Body of pancreas (tissue), 4 donors: ENCODE data around the gene SEC24D.

Experiments
- POLR2A ChIP-seq, 3 donors: fragments of 450-650 bp; IDR thresholded peaks; one replicate each; pipeline ENCODE4 v1.6.1; 2016; ENCODE audit warnings: antibody characterized with exemption in 3 of 3, mild to moderate bottlenecking in 2 of 3
- TF ChIP-seq, protein P1 (sequence below), 7 experiments: fragments of 450-650 bp in 4 of 7; fragments of 200-600 bp in 3 of 7; sonication (generic) in 3 of 7; IDR thresholded peaks; one replicate each; pipeline ENCODE4 v1.5.1; 2016 to 2019; ENCODE audit warnings: antibody characterized with exemption in 7 of 7

DNA sequence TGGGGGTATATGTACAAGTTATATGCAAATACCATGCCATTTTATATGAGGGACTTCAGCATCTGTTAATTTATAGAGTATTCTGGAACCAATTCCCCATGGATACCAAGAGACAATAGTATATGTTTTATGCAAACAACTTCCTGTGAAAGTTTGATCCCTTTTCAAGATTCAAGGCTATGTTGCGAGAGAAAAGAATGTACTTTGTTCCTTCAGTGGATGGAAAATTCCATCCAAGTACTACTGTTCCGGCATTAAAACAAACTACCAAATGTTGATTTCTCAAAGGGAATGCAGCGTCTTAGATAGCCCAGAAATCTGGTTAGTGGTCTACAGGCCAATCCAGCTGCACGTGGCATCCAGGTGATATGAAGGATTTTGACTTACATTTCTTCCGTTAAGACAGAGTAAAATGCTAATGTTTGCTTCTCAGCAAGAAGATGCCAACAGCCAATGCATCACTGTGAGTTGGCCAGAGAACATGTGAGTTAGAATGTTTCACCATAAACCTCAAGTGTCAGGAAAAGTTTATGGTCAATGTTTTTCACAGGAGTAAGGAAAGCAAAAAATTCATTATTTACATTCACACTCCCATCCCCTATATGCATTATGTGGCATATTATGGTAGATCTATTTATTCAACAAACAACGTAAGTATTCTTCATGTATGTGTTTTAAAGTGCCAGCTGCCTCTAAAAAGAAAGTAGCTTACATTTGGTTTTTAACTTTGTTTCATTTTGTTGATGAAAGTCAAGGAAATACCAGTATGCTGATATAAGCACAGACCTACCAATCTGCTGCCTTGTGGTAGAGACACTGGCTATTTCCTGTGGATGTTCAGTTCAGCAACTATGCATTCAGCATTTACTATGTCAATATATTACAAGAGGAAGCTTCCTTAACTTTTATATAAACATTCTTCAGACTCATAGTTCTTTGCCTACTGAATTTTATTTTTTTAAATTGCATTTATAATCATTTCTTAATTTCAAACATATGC, 106.3 kb downstream of the SEC24D start:
- TF ChIP-seq, protein P1, sequence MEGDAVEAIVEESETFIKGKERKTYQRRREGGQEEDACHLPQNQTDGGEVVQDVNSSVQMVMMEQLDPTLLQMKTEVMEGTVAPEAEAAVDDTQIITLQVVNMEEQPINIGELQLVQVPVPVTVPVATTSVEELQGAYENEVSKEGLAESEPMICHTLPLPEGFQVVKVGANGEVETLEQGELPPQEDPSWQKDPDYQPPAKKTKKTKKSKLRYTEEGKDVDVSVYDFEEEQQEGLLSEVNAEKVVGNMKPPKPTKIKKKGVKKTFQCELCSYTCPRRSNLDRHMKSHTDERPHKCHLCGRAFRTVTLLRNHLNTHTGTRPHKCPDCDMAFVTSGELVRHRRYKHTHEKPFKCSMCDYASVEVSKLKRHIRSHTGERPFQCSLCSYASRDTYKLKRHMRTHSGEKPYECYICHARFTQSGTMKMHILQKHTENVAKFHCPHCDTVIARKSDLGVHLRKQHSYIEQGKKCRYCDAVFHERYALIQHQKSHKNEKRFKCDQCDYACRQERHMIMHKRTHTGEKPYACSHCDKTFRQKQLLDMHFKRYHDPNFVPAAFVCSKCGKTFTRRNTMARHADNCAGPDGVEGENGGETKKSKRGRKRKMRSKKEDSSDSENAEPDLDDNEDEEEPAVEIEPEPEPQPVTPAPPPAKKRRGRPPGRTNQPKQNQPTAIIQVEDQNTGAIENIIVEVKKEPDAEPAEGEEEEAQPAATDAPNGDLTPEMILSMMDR (IDR thresholded peaks at IDR 0.05): no peak
- TF ChIP-seq POLR2A (IDR thresholded peaks at IDR 0.05): no peak
